ENCODE measurements around the gene ADGRF1.

GRCh38 chr6:47005486-47005885 lies 36.6 kb downstream of the ADGRF1 start:
- TF ChIP-seq CTCF (IDR thresholded peaks at IDR 0.05) (no peak), POLR2A (IDR thresholded peaks at IDR 0.05) (no peak)
